K562 (cell line): ENCODE data around the gene CCDC87. TPM values are rescaled to one million over a fixed set of nuclear protein-coding genes. Genes with fewer than 3 reads are reported as not detected.

Experiments used
- ATAC-seq: fragments of 200-7000 bp; cut with Tn5 transposase; 3 replicates; pipeline ENCODE4 v1.9.1; 2020; ENCODE audit warnings: moderate library complexity
- BruUV-seq: library from RNA; stranded (reverse); fragments of 400-500 nt; replicated peaks from 2 replicates; lab custom pipeline; 2021; lab: Mats Ljungman, UMichigan
- CTCF ChIA-PET: fragments of 300-600 bp; formaldehyde crosslinking; extraction: SDS; loops from one replicate; lab custom pipeline; 2021; ENCODE audit warnings: low intra/inter-chr PET ratio; lab: Yijun Ruan, JAX
- POLR2A ChIA-PET: fragments of 300-600, 350-650 bp; sonication (Branson Sonifier 250); formaldehyde crosslinking; extraction: SDS; loops from one replicate; lab custom pipeline; 2021; ENCODE audit warnings: antibody characterized with exemption, inconsistent platforms; lab: Yijun Ruan, JAX
- DNase-seq, 4 experiments: peaks; one replicate each; pipeline versions ENCODE4 v3.0.0 to v3.0.0-alpha.2; 2011 to 2018; ENCODE audit warnings: low spot score in 3 of 4, mixed read lengths in 3 of 4; ENCODE audit errors: extremely low read depth in 1 of 4
- FAIRE-seq: peaks from 2 replicates; lab custom pipeline; 2011; peaks lifted over from hg19 to GRCh38; lab: Jason Lieb, UNC
- H2AFZ ChIP-seq: 2 replicates; pipeline ENCODE4 v1.6.0; 2011; ENCODE audit warnings: low read depth, low read length, control low read depth, inconsistent platforms
- H3K27ac ChIP-seq: fragments of 200-600 bp; 3 replicates; pipeline ENCODE4 v1.8.0; 2011; ENCODE audit warnings: low read depth, mild to moderate bottlenecking, control low read depth, inconsistent platforms, low read length, moderate library complexity, mixed read lengths; ENCODE audit errors: extremely low read depth
- H3K27me3 ChIP-seq, 2 experiments: fragments of 300-600 bp in 1 of 2; 2 replicates in 1 of 2; 3 replicates in 1 of 2; pipeline versions ENCODE4 v1.6.0 to v1.8.0; 2011; ENCODE audit warnings: inconsistent platforms in 2 of 2, low read length in 2 of 2, mild to moderate bottlenecking in 1 of 2, mixed read lengths in 1 of 2, moderate library complexity in 1 of 2; ENCODE audit not compliant: control insufficient read depth in 2 of 2, insufficient read depth in 2 of 2
- H3K36me3 ChIP-seq: fragments of 300-600 bp; 3 replicates; pipeline ENCODE4 v1.8.0; 2011; ENCODE audit warnings: mild to moderate bottlenecking, low read length, inconsistent platforms; ENCODE audit not compliant: control insufficient read depth, insufficient read depth
- H3K4me1 ChIP-seq, 2 experiments: fragments of 200-600 bp in 1 of 2; replicated peaks in 1 of 2; 2 replicates in 1 of 2; 3 replicates in 1 of 2; pipeline versions ENCODE4 v1.5.1 to v1.8.0; 2011; ENCODE audit warnings: inconsistent platforms in 2 of 2, low read length in 2 of 2, mild to moderate bottlenecking in 1 of 2, mixed read lengths in 1 of 2, moderate library complexity in 1 of 2; ENCODE audit not compliant: control insufficient read depth in 2 of 2, insufficient read depth in 2 of 2
- H3K4me2 ChIP-seq: 2 replicates; pipeline ENCODE4 v1.6.1; 2011; ENCODE audit warnings: low read length, control low read depth, inconsistent platforms, mixed read lengths; ENCODE audit not compliant: insufficient read depth
- H3K4me3 ChIP-seq: fragments of 200-600 bp; sonication (generic), shearing (Covaris generic); 2 replicates; pipeline ENCODE4 v1.5.1; 2016; ENCODE audit warnings: control low read depth, inconsistent platforms
- H3K79me2 ChIP-seq: fragments of 200-600 bp; 3 replicates; pipeline ENCODE4 v1.8.0; 2011; ENCODE audit warnings: low read length, inconsistent platforms; ENCODE audit not compliant: control insufficient read depth, insufficient read depth
- H3K9ac ChIP-seq, 2 experiments: 2 replicates each; pipeline versions ENCODE4 v1.6.0 to v1.6.1; 2011; ENCODE audit warnings: low read depth in 2 of 2, low read length in 2 of 2, control low read depth in 1 of 2, inconsistent platforms in 1 of 2, mild to moderate bottlenecking in 1 of 2, mixed read lengths in 1 of 2; ENCODE audit not compliant: insufficient read depth in 1 of 2
- H3K9me1 ChIP-seq: one replicate; pipeline ENCODE4 v1.6.0; 2011; ENCODE audit warnings: inconsistent platforms, mild to moderate bottlenecking, low read length, moderate library complexity; ENCODE audit not compliant: control insufficient read depth, insufficient read depth
- H3K9me3 ChIP-seq: replicated peaks from 2 replicates; pipeline ENCODE4 v1.5.1; 2011; ENCODE audit warnings: low read depth, low read length, inconsistent platforms; ENCODE audit not compliant: control insufficient read depth, insufficient read depth
- H4K20me1 ChIP-seq: replicated peaks from 2 replicates; pipeline ENCODE4 v1.6.1; 2011; ENCODE audit warnings: low read length, inconsistent platforms, mixed read lengths; ENCODE audit not compliant: control insufficient read depth, insufficient read depth
- ARID2 ChIP-seq: fragments of 450-650 bp; IDR thresholded peaks from 2 replicates; pipeline ENCODE4 v1.6.1; 2017; ENCODE audit warnings: antibody characterized with exemption, mild to moderate bottlenecking
- ELF4 ChIP-seq: fragments of 450-650 bp; formaldehyde crosslinking; IDR thresholded peaks from 2 replicates; pipeline ENCODE4 v1.4.0; 2022; ENCODE audit warnings: missing genetic modification characterization
- FOXJ3 ChIP-seq: sonication (generic); formaldehyde crosslinking; IDR thresholded peaks from 2 replicates; pipeline ENCODE4 v1.4.0; 2020; ENCODE audit warnings: mild to moderate bottlenecking, missing genetic modification reagents
- ILF3 ChIP-seq: fragments of 450-650 bp; IDR thresholded peaks from 2 replicates; pipeline ENCODE4 v1.6.1; 2018; ENCODE audit warnings: antibody characterized with exemption, mild to moderate bottlenecking, moderate library complexity, borderline replicate concordance
- RHOXF2B ChIP-seq: fragments of 250-450 bp; sonication (Bioruptor Pico); conservative IDR thresholded peaks from 2 replicates; pipeline ENCODE4 v1.5.1; 2021
- SMAD2 ChIP-seq: fragments of 150-350 bp; IDR thresholded peaks from 2 replicates; pipeline ENCODE4 v1.6.1; 2014; ENCODE audit warnings: low read depth, mild to moderate bottlenecking, low read length
- TBL1XR1 ChIP-seq, 2 experiments: IDR thresholded peaks; 2 replicates each; pipeline ENCODE4 v1.6.1; 2012; ENCODE audit warnings: improper control_type of control experiment in 2 of 2, low read length in 2 of 2, mild to moderate bottlenecking in 1 of 2
- TEAD1 ChIP-seq, 2 experiments: fragments of 450-650 bp in 1 of 2; sonication (generic) in 1 of 2; formaldehyde crosslinking; IDR thresholded peaks; 2 replicates each; pipeline versions ENCODE4 v1.4.0 to v1.8.0; 2020 to 2022; ENCODE audit warnings: mild to moderate bottlenecking in 2 of 2, missing genetic modification reagents in 1 of 2
- ZZZ3 ChIP-seq: fragments of 450-650 bp; IDR thresholded peaks from 2 replicates; pipeline ENCODE4 v1.6.1; 2016; ENCODE audit warnings: antibody characterized with exemption, mild to moderate bottlenecking, moderate library complexity
- WGBS: fragments of 100-300 bp; shearing (Covaris generic); methylation state at CpG from one replicate; pipeline ENCODE4 v1.1.6; 2016; ENCODE audit warnings: low coverage, mixed read lengths; ENCODE audit not compliant: insufficient coverage; ENCODE audit errors: missing lambda C conversion rate; 5-methylcytosine and 5-hydroxymethylcytosine counted together
- in situ Hi-C: fragments of 300-500 bp; cut with MboI; formaldehyde crosslinking; loops from 4 replicates; pipeline ENCODE4 v1.15.0; 2018; ENCODE audit warnings: inconsistent platforms, mixed read lengths
- intact Hi-C: fragments of 100-400 bp; cut with micrococcal nuclease; formaldehyde crosslinking; loops from 2 replicates; pipeline ENCODE4 v1.14.2; 2022
- polyA plus RNA-seq, 8 experiments: library from polyadenylated mRNA; depleted of rRNA in 4 of 8; stranded (reverse) in 5 of 8; unstranded in 3 of 8; fragments of >200 nt; fragmentation: Nextera tagmentation in 2 of 8; fragmentation: Illumina TruSeq in 1 of 8; extraction: Ambion mirVana in 2 of 8; extraction: Trizol in 1 of 8; gene quantifications; 2 replicates each; pipeline versions ENCODE4 v1.2.1 to v1.2.3, GENCODE V29; 2011 to 2014; ENCODE audit warnings: inconsistent platforms in 1 of 8, missing spikeins in 1 of 8
- total RNA-seq, 7 experiments: library from RNA; depleted of rRNA in 6 of 7; stranded (reverse); fragments of >200 nt in 6 of 7; fragmentation: Illumina TruSeq in 2 of 7; extraction: Trizol in 2 of 7; gene quantifications; 2 replicates each; pipeline versions ENCODE4 v1.2.1 to v1.2.3, GENCODE V29; 2011 to 2021; ENCODE audit warnings: low replicate concordance in 1 of 7
- TF ChIP-seq, protein P1 (sequence below): fragments of 250-450 bp; sonication (Bioruptor Pico); IDR thresholded peaks from 2 replicates; pipeline ENCODE4 v1.9.0; 2021; ENCODE audit warnings: mild to moderate bottlenecking, inconsistent platforms
- TF ChIP-seq, protein P2 (sequence below): sonication (generic); formaldehyde crosslinking; IDR thresholded peaks from 2 replicates; pipeline ENCODE4 v1.8.0; 2022; ENCODE audit warnings: mild to moderate bottlenecking, missing genetic modification reagents
- TF ChIP-seq, protein P3 (sequence below): sonication (generic); formaldehyde crosslinking; IDR thresholded peaks from 2 replicates; pipeline ENCODE4 v1.8.0; 2022; ENCODE audit warnings: missing genetic modification reagents, mild to moderate bottlenecking, moderate library complexity, borderline replicate concordance

CCDC87 gene
- total and polyA plus RNA-seq, 9 of the 15 experiments (the other 6 are each of a cell fraction or from before 2014, with no cell fraction given): 0.03 to 0.44 (median 0.15) TPM; not detected in 1

DNA sequence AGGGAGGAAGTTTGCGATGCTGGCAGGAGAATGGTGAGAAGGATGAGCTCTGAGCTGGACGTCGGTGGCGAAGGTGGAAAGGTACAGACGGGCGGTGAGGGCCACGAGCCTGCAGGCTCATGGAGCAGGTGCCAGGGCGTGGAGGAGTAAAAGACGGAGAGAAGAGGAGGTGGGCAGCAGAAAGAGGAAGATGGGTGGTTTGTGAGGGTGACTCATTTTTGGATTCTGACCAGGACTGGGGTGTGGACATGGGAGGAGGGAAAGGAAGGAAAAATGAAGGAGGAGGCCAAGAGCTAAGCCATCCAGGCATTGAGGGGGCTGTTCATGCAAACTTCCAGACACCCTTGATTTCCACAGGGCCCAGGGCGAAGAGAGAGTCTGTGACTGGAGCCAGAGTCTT lies 50.5 kb downstream of the CCDC87 start (continued):
- TF ChIP-seq, protein P1, sequence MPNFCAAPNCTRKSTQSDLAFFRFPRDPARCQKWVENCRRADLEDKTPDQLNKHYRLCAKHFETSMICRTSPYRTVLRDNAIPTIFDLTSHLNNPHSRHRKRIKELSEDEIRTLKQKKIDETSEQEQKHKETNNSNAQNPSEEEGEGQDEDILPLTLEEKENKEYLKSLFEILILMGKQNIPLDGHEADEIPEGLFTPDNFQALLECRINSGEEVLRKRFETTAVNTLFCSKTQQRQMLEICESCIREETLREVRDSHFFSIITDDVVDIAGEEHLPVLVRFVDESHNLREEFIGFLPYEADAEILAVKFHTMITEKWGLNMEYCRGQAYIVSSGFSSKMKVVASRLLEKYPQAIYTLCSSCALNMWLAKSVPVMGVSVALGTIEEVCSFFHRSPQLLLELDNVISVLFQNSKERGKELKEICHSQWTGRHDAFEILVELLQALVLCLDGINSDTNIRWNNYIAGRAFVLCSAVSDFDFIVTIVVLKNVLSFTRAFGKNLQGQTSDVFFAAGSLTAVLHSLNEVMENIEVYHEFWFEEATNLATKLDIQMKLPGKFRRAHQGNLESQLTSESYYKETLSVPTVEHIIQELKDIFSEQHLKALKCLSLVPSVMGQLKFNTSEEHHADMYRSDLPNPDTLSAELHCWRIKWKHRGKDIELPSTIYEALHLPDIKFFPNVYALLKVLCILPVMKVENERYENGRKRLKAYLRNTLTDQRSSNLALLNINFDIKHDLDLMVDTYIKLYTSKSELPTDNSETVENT: no peak
- TF ChIP-seq TBL1XR1 (IDR thresholded peaks at IDR 0.05; ENCODE audit: low read length in 2 of 2) (no peak), ILF3 (no peak)

DNA sequence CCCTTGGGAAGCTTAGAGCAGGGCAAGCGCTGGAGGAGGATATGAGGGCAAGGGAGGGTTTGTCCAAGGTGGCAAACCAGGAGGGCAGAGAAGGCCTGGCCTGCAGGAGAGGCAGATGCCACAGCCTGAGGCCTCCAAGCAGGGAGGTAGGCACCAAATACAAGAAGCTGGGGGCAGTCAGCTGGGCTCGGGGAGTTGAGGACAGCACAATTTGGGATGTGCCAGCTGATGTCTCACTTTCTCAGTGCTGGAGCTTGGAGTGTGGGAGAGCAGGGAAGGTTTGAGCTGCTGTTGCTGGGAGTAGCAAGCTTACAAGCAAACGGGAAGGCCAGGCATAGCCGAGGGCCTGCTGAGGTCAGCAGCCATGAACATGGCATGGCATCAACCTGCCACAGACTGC lies 51.0 kb downstream of the CCDC87 start:
- ATAC-seq (no peak), DNase-seq (no peak), FAIRE-seq (no peak)
- Histone ChIP-seq H4K20me1 (no peaks in the 10 kb centered on the region), H3K27ac (no peak overlapping the region), H2AFZ (no peak overlapping the region), H3K4me1 (peaks cover 0 to 33% of the 10 kb centered on the region in 2 experiments; a peak in 3 of 5 replicates), H3K9me3 (no peaks in the 10 kb centered on the region), H3K27me3 (no peaks in the 10 kb centered on the region), H3K36me3 (peaks cover 5% of the 10 kb centered on the region; the same call in 2 of the 3 replicates), H3K9me1 (no peaks in the 10 kb centered on the region), H3K4me2 (no peak overlapping the region), H3K9ac (peak overlapping the region in 1 of 2 experiments; percentile 32; a peak in 2 of 4 replicates), H3K4me3 (no peak overlapping the region), H3K79me2 (peaks cover 6% of the 10 kb centered on the region; the same call in 1 of the 3 replicates)
- WGBS: 78% methylated on average over 4 of the region's 4 CpGs
- POLR2A ChIA-PET: interaction anchor here (0.9 to 1.4 kb wide), 3 partner anchors 10 to 22 kb away, joined by 3 to 4 read pairs (median 4); no protein-coding TSS in a partner anchor
- CTCF ChIA-PET: interaction anchor here (0.5 kb wide), 1 partner anchor 51 kb away, joined by 4 read pairs; no protein-coding TSS in a partner anchor
- intact Hi-C loops: no loop called here
- no TSS peak for BruUV-seq
- in situ Hi-C loops: no loop called here
- TF ChIP-seq SMAD2 (no peak), TEAD1 (CRISPR knock-in tag; IDR thresholded peaks at IDR 0.05) (no peak), FOXJ3 (CRISPR knock-in tag) (no peak), ZZZ3 (no peak), RHOXF2B (CRISPR knock-in tag) (no peak), ELF4 (no peak), ARID2 (no peak)
- TF ChIP-seq, protein P2, sequence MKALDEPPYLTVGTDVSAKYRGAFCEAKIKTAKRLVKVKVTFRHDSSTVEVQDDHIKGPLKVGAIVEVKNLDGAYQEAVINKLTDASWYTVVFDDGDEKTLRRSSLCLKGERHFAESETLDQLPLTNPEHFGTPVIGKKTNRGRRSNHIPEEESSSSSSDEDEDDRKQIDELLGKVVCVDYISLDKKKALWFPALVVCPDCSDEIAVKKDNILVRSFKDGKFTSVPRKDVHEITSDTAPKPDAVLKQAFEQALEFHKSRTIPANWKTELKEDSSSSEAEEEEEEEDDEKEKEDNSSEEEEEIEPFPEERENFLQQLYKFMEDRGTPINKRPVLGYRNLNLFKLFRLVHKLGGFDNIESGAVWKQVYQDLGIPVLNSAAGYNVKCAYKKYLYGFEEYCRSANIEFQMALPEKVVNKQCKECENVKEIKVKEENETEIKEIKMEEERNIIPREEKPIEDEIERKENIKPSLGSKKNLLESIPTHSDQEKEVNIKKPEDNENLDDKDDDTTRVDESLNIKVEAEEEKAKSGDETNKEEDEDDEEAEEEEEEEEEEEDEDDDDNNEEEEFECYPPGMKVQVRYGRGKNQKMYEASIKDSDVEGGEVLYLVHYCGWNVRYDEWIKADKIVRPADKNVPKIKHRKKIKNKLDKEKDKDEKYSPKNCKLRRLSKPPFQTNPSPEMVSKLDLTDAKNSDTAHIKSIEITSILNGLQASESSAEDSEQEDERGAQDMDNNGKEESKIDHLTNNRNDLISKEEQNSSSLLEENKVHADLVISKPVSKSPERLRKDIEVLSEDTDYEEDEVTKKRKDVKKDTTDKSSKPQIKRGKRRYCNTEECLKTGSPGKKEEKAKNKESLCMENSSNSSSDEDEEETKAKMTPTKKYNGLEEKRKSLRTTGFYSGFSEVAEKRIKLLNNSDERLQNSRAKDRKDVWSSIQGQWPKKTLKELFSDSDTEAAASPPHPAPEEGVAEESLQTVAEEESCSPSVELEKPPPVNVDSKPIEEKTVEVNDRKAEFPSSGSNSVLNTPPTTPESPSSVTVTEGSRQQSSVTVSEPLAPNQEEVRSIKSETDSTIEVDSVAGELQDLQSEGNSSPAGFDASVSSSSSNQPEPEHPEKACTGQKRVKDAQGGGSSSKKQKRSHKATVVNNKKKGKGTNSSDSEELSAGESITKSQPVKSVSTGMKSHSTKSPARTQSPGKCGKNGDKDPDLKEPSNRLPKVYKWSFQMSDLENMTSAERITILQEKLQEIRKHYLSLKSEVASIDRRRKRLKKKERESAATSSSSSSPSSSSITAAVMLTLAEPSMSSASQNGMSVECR (CRISPR knock-in tag): no peak
- TF ChIP-seq, protein P3, sequence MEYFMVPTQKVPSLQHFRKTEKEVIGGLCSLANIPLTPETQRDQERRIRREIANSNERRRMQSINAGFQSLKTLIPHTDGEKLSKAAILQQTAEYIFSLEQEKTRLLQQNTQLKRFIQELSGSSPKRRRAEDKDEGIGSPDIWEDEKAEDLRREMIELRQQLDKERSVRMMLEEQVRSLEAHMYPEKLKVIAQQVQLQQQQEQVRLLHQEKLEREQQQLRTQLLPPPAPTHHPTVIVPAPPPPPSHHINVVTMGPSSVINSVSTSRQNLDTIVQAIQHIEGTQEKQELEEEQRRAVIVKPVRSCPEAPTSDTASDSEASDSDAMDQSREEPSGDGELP: no peak
